WTC11 (cell line): ENCODE measurements around the gene FGFBP1.

ENCODE experiments used
- AR ChIP-seq: fragments of 250-450 bp; sonication (Bioruptor Pico); IDR thresholded peaks from 2 replicates; pipeline ENCODE4 v1.9.0; 2021; ENCODE audit warnings: mild to moderate bottlenecking
- ATF3 ChIP-seq: sonication (generic); formaldehyde crosslinking; conservative IDR thresholded peaks from 2 replicates; pipeline ENCODE4 v1.8.1; 2022; ENCODE audit warnings: mild to moderate bottlenecking, missing genetic modification reagents
- CREB1 ChIP-seq: sonication (generic); formaldehyde crosslinking; IDR thresholded peaks from 2 replicates; pipeline ENCODE4 v1.8.0; 2023; ENCODE audit warnings: mild to moderate bottlenecking, missing genetic modification reagents
- GRHL2 ChIP-seq: fragments of 250-450 bp; sonication (Bioruptor Pico); IDR thresholded peaks from 2 replicates; pipeline ENCODE4 v1.8.0; 2022; ENCODE audit warnings: mild to moderate bottlenecking, moderate library complexity; ENCODE audit not compliant: insufficient replicate concordance, severe bottlenecking
- HMGA2 ChIP-seq: fragments of 250-450 bp; sonication (Bioruptor Pico); IDR thresholded peaks from 2 replicates; pipeline ENCODE4 v1.4.0; 2021; ENCODE audit warnings: mild to moderate bottlenecking, moderate library complexity
- JUN ChIP-seq: sonication (generic); formaldehyde crosslinking; IDR thresholded peaks from 2 replicates; pipeline ENCODE4 v1.8.0; 2023; ENCODE audit warnings: mild to moderate bottlenecking, missing genetic modification reagents
- MYBL2 ChIP-seq: sonication (generic); formaldehyde crosslinking; IDR thresholded peaks from 2 replicates; pipeline ENCODE4 v1.8.1; 2023; ENCODE audit warnings: mild to moderate bottlenecking, moderate library complexity, missing genetic modification reagents
- NFYB ChIP-seq: sonication (generic); formaldehyde crosslinking; conservative IDR thresholded peaks from 2 replicates; pipeline ENCODE4 v1.8.0; 2022; ENCODE audit warnings: low read depth, missing genetic modification reagents
- NR2C2 ChIP-seq: sonication (generic); formaldehyde crosslinking; IDR thresholded peaks from 2 replicates; pipeline ENCODE4 v1.8.0; 2022; ENCODE audit warnings: mild to moderate bottlenecking, missing genetic modification reagents
- PRDM15 ChIP-seq: sonication (generic); formaldehyde crosslinking; IDR thresholded peaks from 2 replicates; pipeline ENCODE4 v1.8.0; 2022; ENCODE audit warnings: missing genetic modification reagents
- TP53 ChIP-seq: sonication (generic); formaldehyde crosslinking; IDR thresholded peaks from 2 replicates; pipeline ENCODE4 v1.8.1; 2023; ENCODE audit warnings: mild to moderate bottlenecking, missing genetic modification reagents
- USF2 ChIP-seq: sonication (generic); formaldehyde crosslinking; IDR thresholded peaks from 2 replicates; pipeline ENCODE4 v1.8.1; 2023; ENCODE audit warnings: mild to moderate bottlenecking, missing genetic modification reagents, moderate library complexity
- TF ChIP-seq, protein P1 (sequence below): fragments of 200-600 bp; IDR thresholded peaks from 2 replicates; pipeline ENCODE4 v1.8.0; 2022; ENCODE audit warnings: antibody characterized with exemption
- TF ChIP-seq, protein P2 (sequence below): sonication (generic); formaldehyde crosslinking; IDR thresholded peaks from 2 replicates; pipeline ENCODE4 v1.8.1; 2022; ENCODE audit warnings: low read depth, mild to moderate bottlenecking, moderate library complexity, missing genetic modification reagents, borderline replicate concordance

DNA sequence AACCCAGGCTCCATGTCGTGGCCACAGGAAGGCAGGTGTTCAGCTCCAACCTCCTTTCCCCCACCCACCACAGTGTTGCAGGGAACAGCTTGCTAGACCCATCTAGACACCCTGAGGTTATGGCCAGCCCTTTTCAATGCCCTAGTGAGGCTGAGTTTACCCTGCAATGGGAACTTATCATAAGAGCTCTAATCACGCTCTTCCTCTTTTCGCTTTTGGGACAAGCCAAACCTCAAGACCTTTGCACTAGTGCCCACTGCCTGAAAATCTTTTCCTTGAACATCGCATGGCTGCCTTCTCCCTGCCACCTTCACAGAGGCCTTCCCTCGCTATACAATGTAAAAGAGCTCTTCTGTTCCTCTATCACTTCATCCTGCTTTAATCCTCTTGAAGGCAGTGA lies 26.8 kb upstream of the FGFBP1 start:
- no peak for TF ChIP-seq ATF3 (CRISPR knock-in tag)
- TF ChIP-seq, protein P1, sequence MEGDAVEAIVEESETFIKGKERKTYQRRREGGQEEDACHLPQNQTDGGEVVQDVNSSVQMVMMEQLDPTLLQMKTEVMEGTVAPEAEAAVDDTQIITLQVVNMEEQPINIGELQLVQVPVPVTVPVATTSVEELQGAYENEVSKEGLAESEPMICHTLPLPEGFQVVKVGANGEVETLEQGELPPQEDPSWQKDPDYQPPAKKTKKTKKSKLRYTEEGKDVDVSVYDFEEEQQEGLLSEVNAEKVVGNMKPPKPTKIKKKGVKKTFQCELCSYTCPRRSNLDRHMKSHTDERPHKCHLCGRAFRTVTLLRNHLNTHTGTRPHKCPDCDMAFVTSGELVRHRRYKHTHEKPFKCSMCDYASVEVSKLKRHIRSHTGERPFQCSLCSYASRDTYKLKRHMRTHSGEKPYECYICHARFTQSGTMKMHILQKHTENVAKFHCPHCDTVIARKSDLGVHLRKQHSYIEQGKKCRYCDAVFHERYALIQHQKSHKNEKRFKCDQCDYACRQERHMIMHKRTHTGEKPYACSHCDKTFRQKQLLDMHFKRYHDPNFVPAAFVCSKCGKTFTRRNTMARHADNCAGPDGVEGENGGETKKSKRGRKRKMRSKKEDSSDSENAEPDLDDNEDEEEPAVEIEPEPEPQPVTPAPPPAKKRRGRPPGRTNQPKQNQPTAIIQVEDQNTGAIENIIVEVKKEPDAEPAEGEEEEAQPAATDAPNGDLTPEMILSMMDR = no peak
- TF ChIP-seq PRDM15 (CRISPR knock-in tag) = no peak
- TF ChIP-seq USF2 (CRISPR knock-in tag) = no peak
- TF ChIP-seq JUN (CRISPR knock-in tag) = no peak
- TF ChIP-seq MYBL2 (CRISPR knock-in tag) = no peak
- TF ChIP-seq AR = no peak
- no peak for TF ChIP-seq NR2C2
- no peak for TF ChIP-seq HMGA2
- TF ChIP-seq NFYB (CRISPR knock-in tag) = no peak
- TF ChIP-seq GRHL2 = no peak
- TF ChIP-seq CREB1 (CRISPR knock-in tag) = no peak
- TF ChIP-seq, protein P2, sequence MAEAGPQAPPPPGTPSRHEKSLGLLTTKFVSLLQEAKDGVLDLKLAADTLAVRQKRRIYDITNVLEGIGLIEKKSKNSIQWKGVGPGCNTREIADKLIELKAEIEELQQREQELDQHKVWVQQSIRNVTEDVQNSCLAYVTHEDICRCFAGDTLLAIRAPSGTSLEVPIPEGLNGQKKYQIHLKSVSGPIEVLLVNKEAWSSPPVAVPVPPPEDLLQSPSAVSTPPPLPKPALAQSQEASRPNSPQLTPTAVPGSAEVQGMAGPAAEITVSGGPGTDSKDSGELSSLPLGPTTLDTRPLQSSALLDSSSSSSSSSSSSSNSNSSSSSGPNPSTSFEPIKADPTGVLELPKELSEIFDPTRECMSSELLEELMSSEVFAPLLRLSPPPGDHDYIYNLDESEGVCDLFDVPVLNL (CRISPR knock-in tag) = no peak
- no peak for TF ChIP-seq TP53 (CRISPR knock-in tag)
